Measurements from ENCODE around the gene PSMB7.

The PSMB7 gene

GRCh38 chr9:124373386-124373785 is 41.9 kb downstream of the PSMB7 start:
- Histone ChIP-seq H3K4me3 (ENCODE audit: low read length) (no peak overlapping the region), H3K9me3 (ENCODE audit: insufficient read depth, low read length) (0 out of 2 replicates have a peak, but pooled peaks cover 3% of the 10 kb centered on the region), H3K4me1 (ENCODE audit: low read length) (no peaks in the 10 kb centered on the region), H4K20me1 (ENCODE audit: insufficient read depth, low read length) (peaks cover 34% of the 10 kb centered on the region), H3K27ac (ENCODE audit: low read length) (no peak overlapping the region), H3K36me3 (replicated peaks; ENCODE audit: low read depth, low read length) (peaks cover 31% of the 10 kb centered on the region), H3K9ac (ENCODE audit: low read length) (no peak overlapping the region), H2AFZ (ENCODE audit: low read depth, low read length) (no peak overlapping the region), H3K79me2 (ENCODE audit: low read length) (peaks cover 82% of the 10 kb centered on the region), H3K4me2 (ENCODE audit: low read length) (no peak overlapping the region), H3K27me3 (ENCODE audit: low read depth, low read length) (no peaks in the 10 kb centered on the region)
- TF ChIP-seq EZH2phosphoT487 (IDR thresholded peaks at IDR 0.05; ENCODE audit: low read depth) (no peak), CTCF (IDR thresholded peaks at IDR 0.05; ENCODE audit: low read depth, low read length) (no peak)

GRCh38 chr9:124372038-124372437 is 43.2 kb downstream of the PSMB7 start:
- Histone ChIP-seq H3K9me3 (ENCODE audit: insufficient read depth, low read length) (0 out of 2 replicates have a peak, but pooled peaks cover 3% of the 10 kb centered on the region), H3K9ac (ENCODE audit: low read length) (no peak overlapping the region), H2AFZ (ENCODE audit: low read depth, low read length) (no peak overlapping the region), H3K4me2 (ENCODE audit: low read length) (no peak overlapping the region), H3K4me1 (ENCODE audit: low read length) (no peaks in the 10 kb centered on the region), H3K27me3 (ENCODE audit: low read depth, low read length) (no peaks in the 10 kb centered on the region), H3K36me3 (replicated peaks; ENCODE audit: low read depth, low read length) (peaks cover 23% of the 10 kb centered on the region), H3K4me3 (ENCODE audit: low read length) (no peak overlapping the region), H3K27ac (ENCODE audit: low read length) (no peak overlapping the region), H4K20me1 (ENCODE audit: insufficient read depth, low read length) (peaks cover 38% of the 10 kb centered on the region), H3K79me2 (ENCODE audit: low read length) (peaks cover 85% of the 10 kb centered on the region)
- no peak for TF ChIP-seq EZH2phosphoT487 (IDR thresholded peaks at IDR 0.05; ENCODE audit: low read depth)
- no peak for TF ChIP-seq CTCF (IDR thresholded peaks at IDR 0.05; ENCODE audit: low read depth, low read length)

- Histone ChIP-seq H4K20me1 (ENCODE audit: insufficient read depth, low read length) (peaks cover 38% of the 10 kb centered on the region), H3K4me3 (ENCODE audit: low read length) (no peak overlapping the region), H3K9ac (ENCODE audit: low read length) (no peak overlapping the region), H3K4me2 (ENCODE audit: low read length) (no peak overlapping the region), H3K9me3 (ENCODE audit: insufficient read depth, low read length) (0 out of 2 replicates have a peak, but pooled peaks cover 3% of the 10 kb centered on the region), H3K79me2 (ENCODE audit: low read length) (peaks cover 88% of the 10 kb centered on the region), H3K27ac (ENCODE audit: low read length) (no peak overlapping the region), H3K27me3 (ENCODE audit: low read depth, low read length) (no peaks in the 10 kb centered on the region), H3K36me3 (replicated peaks; ENCODE audit: low read depth, low read length) (peaks cover 22% of the 10 kb centered on the region), H2AFZ (ENCODE audit: low read depth, low read length) (no peak overlapping the region), H3K4me1 (ENCODE audit: low read length) (no peaks in the 10 kb centered on the region)
- TF ChIP-seq EZH2phosphoT487 (IDR thresholded peaks at IDR 0.05; ENCODE audit: low read depth) (no peak), CTCF (IDR thresholded peaks at IDR 0.05; ENCODE audit: low read depth, low read length) (no peak)
These were observed 44.2 kb downstream of the PSMB7 start for GRCh38 chr9:124370896-124371582.

GRCh38 chr9:124369231-124369797 is 45.9 kb downstream of the PSMB7 start:
- Histone ChIP-seq H3K27me3 (ENCODE audit: low read depth, low read length) (no peaks in the 10 kb centered on the region), H3K4me1 (ENCODE audit: low read length) (no peaks in the 10 kb centered on the region), H2AFZ (ENCODE audit: low read depth, low read length) (no peak overlapping the region), H3K4me3 (ENCODE audit: low read length) (no peak overlapping the region), H3K36me3 (replicated peaks; ENCODE audit: low read depth, low read length) (peaks cover 9% of the 10 kb centered on the region), H3K9me3 (ENCODE audit: insufficient read depth, low read length) (0 out of 2 replicates have a peak, but pooled peaks cover 3% of the 10 kb centered on the region), H3K27ac (ENCODE audit: low read length) (no peak overlapping the region), H3K9ac (ENCODE audit: low read length) (no peak overlapping the region), H3K79me2 (ENCODE audit: low read length) (peaks cover 89% of the 10 kb centered on the region), H4K20me1 (ENCODE audit: insufficient read depth, low read length) (peaks cover 48% of the 10 kb centered on the region), H3K4me2 (ENCODE audit: low read length) (no peak overlapping the region)
- TF ChIP-seq CTCF (IDR thresholded peaks at IDR 0.05; ENCODE audit: low read depth, low read length) (no peak), EZH2phosphoT487 (IDR thresholded peaks at IDR 0.05; ENCODE audit: low read depth) (no peak)
